Endothelial cell of umbilical vein (primary cell): ENCODE data around the gene PPARD. TPM values are rescaled to one million over a fixed set of nuclear protein-coding genes. Genes with fewer than 3 reads are reported as not detected.

Experiments used
- BruUV-seq: library from RNA; stranded (reverse); fragments of 400-500 nt; replicated peaks from 2 replicates; lab custom pipeline; 2021; lab: Mats Ljungman, UMichigan
- CTCF ChIA-PET: fragments of 300-600, 350-600 bp; sonication (Branson Sonifier 250); formaldehyde crosslinking; loops from one replicate; lab custom pipeline; 2021; ENCODE audit warnings: antibody characterized with exemption, inconsistent platforms; lab: Charles Lee
- POLR2A ChIA-PET: fragments of 300-600, 350-600 bp; sonication (Branson Sonifier 250); formaldehyde crosslinking; loops from one replicate; lab custom pipeline; 2021; ENCODE audit warnings: antibody characterized with exemption, inconsistent platforms; lab: Charles Lee
- DNase-seq: peaks from one replicate; pipeline ENCODE4 v3.0.0-alpha.2; 2011; ENCODE audit warnings: low read depth, low spot score
- FAIRE-seq: peaks from 2 replicates; lab custom pipeline; 2011; peaks lifted over from hg19 to GRCh38; lab: Jason Lieb, UNC
- H2AFZ ChIP-seq: 2 replicates; pipeline ENCODE4 v1.6.0; 2012; ENCODE audit warnings: low read depth, low read length, control low read depth, inconsistent platforms
- H3K27ac ChIP-seq: 2 replicates; pipeline ENCODE4 v1.5.1; 2011; ENCODE audit warnings: low read depth, mild to moderate bottlenecking, control low read depth, low read length, moderate library complexity; ENCODE audit not compliant: insufficient read depth
- H3K27me3 ChIP-seq, 2 experiments: 2 replicates each; pipeline versions ENCODE4 v1.6.0 to v1.6.1; 2011; ENCODE audit warnings: low read length in 2 of 2, mixed read lengths in 1 of 2; ENCODE audit not compliant: control insufficient read depth in 2 of 2, insufficient read depth in 2 of 2
- H3K36me3 ChIP-seq, 2 experiments: 2 replicates in 1 of 2; 3 replicates in 1 of 2; pipeline ENCODE4 v1.5.1; 2011; ENCODE audit warnings: low read length in 2 of 2, mild to moderate bottlenecking in 1 of 2, moderate library complexity in 1 of 2; ENCODE audit not compliant: control insufficient read depth in 2 of 2, insufficient read depth in 2 of 2; ENCODE audit errors: extremely low read depth in 1 of 2
- H3K4me1 ChIP-seq: 3 replicates; pipeline ENCODE4 v1.5.1; 2011; ENCODE audit warnings: mild to moderate bottlenecking, low read length; ENCODE audit not compliant: control insufficient read depth, insufficient read depth; ENCODE audit errors: extremely low read depth
- H3K4me2 ChIP-seq: 2 replicates; pipeline ENCODE4 v1.6.1; 2011; ENCODE audit warnings: low read length, control low read depth, mixed read lengths; ENCODE audit not compliant: insufficient read depth
- H3K4me3 ChIP-seq, 3 experiments: fragments of 200-600 bp in 1 of 3; sonication (generic), shearing (Covaris generic) in 1 of 3; replicated peaks in 1 of 3; 2 replicates each; pipeline ENCODE4 v1.5.1; 2011 to 2016; ENCODE audit warnings: control low read depth in 3 of 3, low read length in 3 of 3, mild to moderate bottlenecking in 2 of 3, inconsistent platforms in 1 of 3, low read depth in 1 of 3, moderate library complexity in 1 of 3; ENCODE audit not compliant: insufficient read depth in 1 of 3
- H3K79me2 ChIP-seq: 2 replicates; pipeline ENCODE4 v1.6.0; 2012; ENCODE audit warnings: low read length, inconsistent platforms; ENCODE audit not compliant: control insufficient read depth, insufficient read depth
- H3K9ac ChIP-seq: replicated peaks from 2 replicates; pipeline ENCODE3; 2011; ENCODE audit warnings: low read length, control low read depth; ENCODE audit not compliant: insufficient read depth; ENCODE audit errors: extremely low read depth
- H3K9me1 ChIP-seq: replicated peaks from 3 replicates; pipeline ENCODE4 v1.6.0; 2011; ENCODE audit warnings: mild to moderate bottlenecking, low read length; ENCODE audit not compliant: control insufficient read depth, insufficient read depth; ENCODE audit errors: extremely low read depth
- H3K9me3 ChIP-seq: replicated peaks from 2 replicates; pipeline ENCODE4 v1.5.1; 2012; ENCODE audit warnings: low read length, inconsistent platforms; ENCODE audit not compliant: control insufficient read depth, insufficient read depth
- H4K20me1 ChIP-seq: replicated peaks from 2 replicates; pipeline ENCODE3; 2011; ENCODE audit warnings: mild to moderate bottlenecking, low read length; ENCODE audit not compliant: control insufficient read depth, insufficient read depth; ENCODE audit errors: extremely low read depth
- EZH2 ChIP-seq: IDR thresholded peaks from 2 replicates; pipeline ENCODE4 v1.6.1; 2012; ENCODE audit warnings: borderline replicate concordance, low read depth, mild to moderate bottlenecking, moderate library complexity, low read length, inconsistent platforms; ENCODE audit not compliant: severe bottlenecking
- FOS ChIP-seq: IDR thresholded peaks from 2 replicates; pipeline ENCODE4 v1.6.1; 2011; ENCODE audit warnings: mild to moderate bottlenecking, low read length, moderate library complexity, borderline replicate concordance; ENCODE audit not compliant: insufficient read depth
- GATA2 ChIP-seq: IDR thresholded peaks from 2 replicates; pipeline ENCODE4 v1.7.0; 2011; ENCODE audit warnings: low read depth, mild to moderate bottlenecking, moderate library complexity, mixed read lengths, low read length; ENCODE audit not compliant: insufficient read length, insufficient read depth
- JUN ChIP-seq: IDR thresholded peaks from 2 replicates; pipeline ENCODE4 v1.6.1; 2011; ENCODE audit warnings: borderline replicate concordance, low read depth; ENCODE audit not compliant: insufficient read length, insufficient read depth
- MYC ChIP-seq: IDR thresholded peaks from one replicate; pipeline ENCODE4 v1.6.1; 2011; ENCODE audit warnings: mild to moderate bottlenecking, low read depth, low read length
- POLR2A ChIP-seq: IDR thresholded peaks from 2 replicates; pipeline ENCODE4 v1.6.1; 2012; ENCODE audit warnings: low read depth, mild to moderate bottlenecking, control low read depth, low read length
- POLR2AphosphoS5 ChIP-seq: IDR thresholded peaks from 2 replicates; pipeline ENCODE4 v1.6.1; 2012; ENCODE audit warnings: low read depth, mild to moderate bottlenecking, control low read depth, low read length, moderate library complexity; ENCODE audit not compliant: insufficient read depth
- dilution Hi-C: fragments of 300-500 bp; cut with MboI; formaldehyde crosslinking; loops from one replicate; pipeline ENCODE4 v1.15.0; 2019; ENCODE audit warnings: low sequenced_read_pairs; ENCODE audit not compliant: extremely low pct_ligation_motif_present
- intact Hi-C: fragments of 100-400 bp; cut with micrococcal nuclease; formaldehyde crosslinking; loops from one replicate; pipeline ENCODE4 v1.10.0; 2022
- polyA plus RNA-seq, 4 experiments: library from polyadenylated mRNA; depleted of rRNA in 3 of 4; stranded (reverse) in 3 of 4; unstranded in 1 of 4; fragments of >200 nt; gene quantifications; 2 replicates each; pipeline versions ENCODE4 v1.2.1 to v1.2.3, GENCODE V29; 2011 to 2012; ENCODE audit warnings: missing spikeins in 1 of 4
- total RNA-seq: library from RNA; stranded (reverse); gene quantifications from 2 replicates; pipeline ENCODE4 v1.2.3, GENCODE V29; 2021
- TF ChIP-seq, protein P1 (sequence below): IDR thresholded peaks from 2 replicates; pipeline ENCODE4 v1.6.1; 2011; ENCODE audit not compliant: insufficient read depth, insufficient read length
- TF ChIP-seq, protein P2 (sequence below), 2 donors: IDR thresholded peaks; 1 replicate in 1 of 2; 2 replicates in 1 of 2; pipeline ENCODE4 v1.5.1; 2011; ENCODE audit warnings: low read length in 2 of 2, mild to moderate bottlenecking in 2 of 2, moderate library complexity in 2 of 2, control low read depth in 1 of 2, inconsistent platforms in 1 of 2, low read depth in 1 of 2; ENCODE audit not compliant: insufficient read depth in 1 of 2; ENCODE audit errors: extremely low read depth in 1 of 2

The PPARD gene
- total and polyA plus RNA-seq, 2 donors (not counting 3 experiments of a cell fraction or from before 2014, with no cell fraction given) = 23.4 to 29.2 TPM

DNA sequence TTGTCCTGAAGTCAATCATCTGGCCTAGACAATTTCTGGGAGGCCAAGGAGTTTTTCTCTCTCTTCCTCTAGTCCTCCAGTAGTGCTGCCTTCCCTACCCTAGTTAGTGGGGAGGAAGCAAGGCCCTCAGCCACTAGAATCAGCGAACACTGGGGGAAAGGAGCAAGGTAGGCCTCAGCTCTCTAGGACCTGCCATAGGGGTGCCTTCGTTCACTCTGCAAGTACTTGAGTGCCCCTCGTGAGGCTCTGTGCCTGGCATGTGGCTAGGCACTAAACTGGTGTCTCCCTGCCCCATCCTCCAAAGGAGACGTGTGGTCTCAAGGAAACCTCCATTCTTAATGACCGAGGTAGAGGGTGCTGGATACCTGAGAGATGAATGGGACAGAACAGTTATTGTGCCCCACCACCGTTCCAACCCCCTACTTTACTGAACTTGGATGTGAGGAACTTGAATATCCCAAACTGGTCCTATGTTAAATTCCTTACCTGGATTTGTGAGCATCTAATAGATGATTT is 43.7 kb upstream of the PPARD start:
- FAIRE-seq = no peak

More for the DNA sequence above, 43.7 kb upstream of the PPARD start:
- no peaks in the 10 kb centered on the region for H3K9me3 ChIP-seq
- intact Hi-C loops = loop anchor here (2.0 to 10.0 kb wide), 2 partner anchors 20 to 436 kb away; partner anchors contain the start of gene ARMC12
- H3K4me3 ChIP-seq = no peak overlapping the region
- H3K27me3 ChIP-seq = no peaks in the 10 kb centered on the region
- H4K20me1 ChIP-seq = no peaks in the 10 kb centered on the region
- H3K79me2 ChIP-seq = no peaks in the 10 kb centered on the region
- ChIA-PET POLR2A (no interaction called here), CTCF (interaction anchor here (3.7 to 3.8 kb wide), 3 partner anchors 20 to 152 kb away, joined by 23 to 67 read pairs (median 61); no protein-coding TSS in a partner anchor)
- no peaks in the 10 kb centered on the region for H3K9me1 ChIP-seq
- no peak for DNase-seq
- H3K36me3 ChIP-seq = peaks cover 0 to 7% of the 10 kb centered on the region in 2 experiments
- H3K27ac ChIP-seq = no peak overlapping the region
- H3K9ac ChIP-seq = no peak overlapping the region
- H3K4me1 ChIP-seq = peaks cover 17% of the 10 kb centered on the region
- no peak overlapping the region for H3K4me2 ChIP-seq
- no TSS peak for BruUV-seq
- TF ChIP-seq POLR2A (no peak), JUN (no peak), EZH2 (no peak), FOS (no peak), MYC (no peak), GATA2 (no peak), POLR2AphosphoS5 (no peak)
- TF ChIP-seq, protein P1, sequence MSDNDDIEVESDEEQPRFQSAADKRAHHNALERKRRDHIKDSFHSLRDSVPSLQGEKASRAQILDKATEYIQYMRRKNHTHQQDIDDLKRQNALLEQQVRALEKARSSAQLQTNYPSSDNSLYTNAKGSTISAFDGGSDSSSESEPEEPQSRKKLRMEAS = no peak
- TF ChIP-seq, protein P2, sequence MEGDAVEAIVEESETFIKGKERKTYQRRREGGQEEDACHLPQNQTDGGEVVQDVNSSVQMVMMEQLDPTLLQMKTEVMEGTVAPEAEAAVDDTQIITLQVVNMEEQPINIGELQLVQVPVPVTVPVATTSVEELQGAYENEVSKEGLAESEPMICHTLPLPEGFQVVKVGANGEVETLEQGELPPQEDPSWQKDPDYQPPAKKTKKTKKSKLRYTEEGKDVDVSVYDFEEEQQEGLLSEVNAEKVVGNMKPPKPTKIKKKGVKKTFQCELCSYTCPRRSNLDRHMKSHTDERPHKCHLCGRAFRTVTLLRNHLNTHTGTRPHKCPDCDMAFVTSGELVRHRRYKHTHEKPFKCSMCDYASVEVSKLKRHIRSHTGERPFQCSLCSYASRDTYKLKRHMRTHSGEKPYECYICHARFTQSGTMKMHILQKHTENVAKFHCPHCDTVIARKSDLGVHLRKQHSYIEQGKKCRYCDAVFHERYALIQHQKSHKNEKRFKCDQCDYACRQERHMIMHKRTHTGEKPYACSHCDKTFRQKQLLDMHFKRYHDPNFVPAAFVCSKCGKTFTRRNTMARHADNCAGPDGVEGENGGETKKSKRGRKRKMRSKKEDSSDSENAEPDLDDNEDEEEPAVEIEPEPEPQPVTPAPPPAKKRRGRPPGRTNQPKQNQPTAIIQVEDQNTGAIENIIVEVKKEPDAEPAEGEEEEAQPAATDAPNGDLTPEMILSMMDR (IDR thresholded peaks at IDR 0.05; ENCODE audit: extremely low read depth in 1 of 2, insufficient read depth in 1 of 2, low read depth in 1 of 2, low read length in 2 of 2) = no peak
- H2AFZ ChIP-seq = no peak overlapping the region
- dilution Hi-C loops = no loop called here
